GM21717 (cell line): Measurements from ENCODE around the gene SNCA.

Source experiments
- ATAC-seq: cut with Tn5 transposase; IDR thresholded peaks from one replicate; pipeline ENCODE4 v1.9.1; 2021; ENCODE audit warnings: mild to moderate bottlenecking, moderate library complexity; ENCODE audit not compliant: unreplicated experiment

SNCA gene

DNA sequence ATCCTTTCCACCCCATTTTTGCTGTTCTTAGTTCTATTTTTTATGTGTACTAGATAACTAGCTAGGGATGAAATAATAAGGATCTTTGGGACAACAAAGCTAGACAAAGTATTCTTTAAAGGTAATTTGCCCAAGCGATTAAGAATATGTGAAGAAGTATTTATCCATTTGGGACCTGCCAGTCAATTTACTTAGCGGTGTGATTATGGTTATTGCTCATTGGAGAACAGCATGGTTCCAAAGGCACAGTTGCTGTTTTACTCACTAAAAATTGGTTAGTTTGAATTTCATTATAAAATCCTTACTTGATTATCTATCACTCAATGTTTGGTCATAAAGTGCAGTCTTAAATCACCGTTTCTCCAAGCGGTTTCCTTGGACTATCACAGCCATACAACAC is 124.1 kb downstream of the SNCA start:
- ATAC-seq = no peak

DNA sequence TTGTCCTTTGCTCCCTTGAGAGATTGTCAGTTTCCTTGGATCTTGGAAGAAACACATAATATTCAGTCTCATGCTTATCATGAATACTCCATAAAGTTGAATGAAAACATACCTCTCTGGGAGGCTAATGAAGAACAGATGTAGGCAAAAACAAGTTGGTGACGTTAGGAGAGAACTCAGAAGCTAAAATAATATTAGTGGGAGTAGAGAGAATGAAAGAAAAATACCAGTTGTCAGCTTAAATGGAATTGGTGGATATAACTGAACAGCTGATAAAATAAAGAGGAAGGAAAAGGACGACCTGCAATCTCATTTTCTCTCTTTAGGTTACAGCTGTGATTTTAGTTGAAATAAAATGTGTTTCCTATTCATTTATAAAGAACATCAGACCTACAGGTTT is 124.8 kb downstream of the SNCA start:
- no peak for ATAC-seq

DNA sequence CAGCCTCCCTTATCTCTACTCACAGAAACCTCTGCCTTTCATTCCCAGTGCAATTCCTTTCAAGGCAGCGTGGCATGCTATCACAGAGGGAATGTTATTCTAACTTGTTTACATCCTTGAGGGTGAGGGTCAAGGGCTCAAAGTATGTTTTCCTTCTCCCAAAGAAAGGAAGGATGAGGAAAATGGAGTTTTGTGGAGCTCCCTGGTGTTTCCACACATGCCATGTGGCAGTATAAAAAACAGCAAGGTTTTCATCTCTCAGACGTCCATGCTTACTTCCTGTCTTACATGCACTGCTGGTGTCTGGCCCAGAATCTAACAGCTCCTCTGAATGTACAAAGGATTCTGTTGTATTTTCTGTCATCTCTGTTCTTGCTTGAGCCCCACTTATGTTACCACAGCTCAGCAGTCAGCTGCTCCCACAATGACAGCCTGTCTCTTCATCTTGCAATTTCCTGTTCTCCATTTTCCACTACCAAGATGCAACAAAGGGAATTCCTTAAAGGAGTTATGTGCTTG is 128.0 kb downstream of the SNCA start:
- ATAC-seq = no peak

GRCh38 chr4:89707467-89707866 is 129.5 kb downstream of the SNCA start:
- ATAC-seq = no peak

DNA sequence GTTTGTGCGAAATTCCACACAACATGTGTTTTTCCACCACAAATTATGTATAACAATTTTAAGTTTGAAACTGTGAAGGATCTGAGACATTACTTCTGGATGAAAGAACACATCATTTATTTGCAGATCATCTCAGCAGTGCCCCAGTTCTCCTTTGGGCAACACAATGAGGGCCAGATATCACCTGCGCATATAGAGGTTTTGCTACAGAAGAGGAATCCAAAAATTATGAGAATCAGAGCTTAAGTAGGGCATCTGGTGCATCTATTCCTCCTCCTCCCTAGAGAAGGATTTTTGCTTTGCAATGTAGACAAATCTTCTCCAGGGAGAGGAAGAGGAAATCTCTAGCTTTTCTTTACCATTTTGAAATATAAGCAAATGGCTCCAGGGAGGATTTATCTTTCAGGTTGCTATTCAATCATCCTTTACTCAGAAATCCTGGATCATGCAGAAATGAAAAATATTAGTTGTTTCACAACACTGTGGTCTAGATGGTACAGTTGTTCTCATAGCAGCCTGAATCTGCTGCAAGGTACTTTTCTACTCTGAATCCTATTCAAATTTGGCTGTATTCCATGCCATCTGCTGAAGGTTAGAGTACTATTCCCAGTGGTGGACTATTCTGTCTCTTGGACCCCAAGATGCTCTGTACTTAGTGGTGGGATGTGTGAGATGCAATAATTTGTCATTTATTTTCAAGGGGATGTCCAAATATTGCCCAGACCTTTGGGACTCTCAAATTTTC is 132.1 kb downstream of the SNCA start:
- ATAC-seq = no peak

GRCh38 chr4:89703829-89704590 is 133.0 kb downstream of the SNCA start:
- ATAC-seq = no peak

DNA sequence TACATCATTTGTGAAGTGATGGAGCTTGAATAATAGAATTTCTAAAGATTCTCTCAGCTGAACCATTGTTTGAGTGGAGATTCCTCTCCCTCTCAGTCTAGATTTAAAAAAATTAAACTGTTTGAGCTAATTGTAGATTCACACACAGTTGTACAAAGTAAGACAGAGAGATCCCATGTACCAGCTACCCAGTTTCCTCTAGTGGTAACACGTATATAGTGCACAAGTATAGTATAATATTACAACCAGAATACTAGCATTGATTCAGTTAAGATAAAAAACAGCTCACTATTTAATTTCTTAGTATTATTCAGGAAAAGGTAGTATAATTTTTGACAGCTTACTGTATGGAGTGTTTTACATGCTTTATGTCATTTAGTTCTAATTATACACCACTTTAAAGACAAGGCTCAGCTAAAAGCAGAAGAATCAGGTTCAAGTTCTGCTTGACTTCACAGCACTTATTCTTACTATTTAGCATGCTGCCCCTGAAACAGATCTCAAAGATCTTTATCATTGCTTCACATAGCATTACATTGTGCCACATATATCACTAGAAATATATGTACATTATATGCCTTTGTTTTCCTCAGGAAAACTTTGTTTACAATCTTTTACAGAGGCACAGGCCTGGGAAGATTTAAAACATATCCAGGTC is 136.1 kb downstream of the SNCA start:
- no peak for ATAC-seq

- no peak for ATAC-seq
These were observed 151.3 kb downstream of the SNCA start for GRCh38 chr4:89685690-89686089.

- no peak for ATAC-seq
These were observed 151.7 kb downstream of the SNCA start for GRCh38 chr4:89685277-89685676.

DNA sequence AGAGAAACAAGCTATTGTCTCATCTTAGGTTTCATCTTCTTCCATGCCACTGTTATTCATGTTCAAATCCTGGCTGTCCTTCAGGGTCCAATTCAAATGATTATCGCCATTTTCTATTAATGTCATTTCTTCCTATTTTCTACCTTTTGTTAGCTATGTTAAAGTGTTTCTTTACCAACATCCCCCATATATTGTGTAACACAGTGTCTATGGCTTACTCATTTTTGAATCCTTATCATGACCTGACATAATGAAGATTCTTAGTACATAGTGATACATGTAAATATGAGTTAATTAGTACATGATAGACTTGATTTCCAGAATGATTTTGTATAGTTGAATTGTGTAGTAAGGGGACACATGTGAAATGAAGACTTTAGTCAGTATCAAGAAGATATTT is 152.4 kb downstream of the SNCA start:
- ATAC-seq = no peak

DNA sequence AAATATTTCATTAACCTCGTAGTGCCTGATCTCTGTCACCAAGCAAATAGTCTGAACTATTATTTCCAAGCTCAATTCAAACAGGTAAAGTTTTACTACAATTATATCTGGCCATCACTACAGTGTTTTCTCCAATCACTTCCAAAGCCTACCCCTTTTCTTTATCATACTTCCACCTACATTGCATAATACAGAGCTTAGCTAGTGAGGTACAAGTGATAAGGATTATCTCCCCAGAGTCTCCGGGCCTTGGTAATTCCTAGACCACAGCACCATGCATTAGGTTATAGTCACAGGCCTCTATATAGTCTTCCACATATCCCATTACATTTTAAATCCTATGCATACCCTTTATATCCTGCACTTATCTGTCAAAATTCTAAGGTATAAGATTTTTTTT is 154.2 kb downstream of the SNCA start:
- no peak for ATAC-seq

DNA sequence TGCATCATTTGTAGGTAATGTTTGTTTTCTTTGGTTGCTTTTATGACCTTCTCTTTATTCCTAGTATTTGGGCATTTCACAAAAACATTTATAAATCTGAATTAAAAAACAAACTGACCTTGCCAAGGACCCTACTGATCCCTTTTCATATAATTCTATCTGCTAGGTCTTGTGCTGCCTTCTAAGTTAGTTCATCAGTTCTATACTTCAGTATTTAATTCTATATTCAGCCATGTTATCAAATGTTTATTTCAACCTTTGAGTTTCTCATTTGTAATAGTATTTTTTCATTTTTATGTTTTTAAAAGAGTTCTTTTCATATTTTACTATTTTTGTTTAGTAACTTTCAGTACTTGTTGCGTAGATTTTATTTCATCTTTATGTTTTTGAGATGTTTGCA is 155.3 kb downstream of the SNCA start:
- ATAC-seq = no peak

DNA sequence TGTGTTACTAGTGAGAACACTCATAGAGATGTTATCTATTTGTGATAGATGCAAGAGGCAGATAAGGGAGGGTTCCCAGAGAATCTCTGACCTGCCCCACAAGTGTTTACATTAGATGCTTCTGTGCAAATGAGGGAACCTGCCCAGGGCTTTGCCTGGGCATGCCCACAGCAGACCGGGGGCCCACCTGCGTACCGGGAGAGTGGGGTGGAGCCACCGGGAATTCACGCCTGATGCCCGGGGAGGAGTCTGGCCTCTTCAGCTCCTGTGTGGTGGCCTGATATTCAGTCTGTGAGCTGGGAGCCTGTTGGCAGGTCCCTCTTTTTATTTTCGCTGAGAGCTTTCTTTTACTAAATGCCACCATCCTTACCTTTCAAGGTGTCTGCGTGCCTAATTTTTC is 155.7 kb downstream of the SNCA start:
- ATAC-seq = no peak

GRCh38 chr4:89674876-89675459 is 162.0 kb downstream of the SNCA start:
- no peak for ATAC-seq
